NB4 (cell line): Measurements from ENCODE around the gene KCNS1.

ENCODE experiments used
- DNase-seq: peaks from one replicate; pipeline ENCODE4 v3.0.0; 2010; ENCODE audit warnings: low read depth
- H3K4me3 ChIP-seq: one replicate; pipeline ENCODE4 v1.5.1; 2011; ENCODE audit warnings: mild to moderate bottlenecking, low read depth, low read length, moderate library complexity
- CTCF ChIP-seq: IDR thresholded peaks from one replicate; pipeline ENCODE4 v1.5.1; 2012; ENCODE audit warnings: low read depth, low read length
- MAX ChIP-seq: IDR thresholded peaks from 2 replicates; pipeline ENCODE4 v1.6.1; 2011; ENCODE audit warnings: low read depth, low read length
- MYC ChIP-seq: IDR thresholded peaks from 2 replicates; pipeline ENCODE4 v1.6.1; 2011; ENCODE audit warnings: low read depth, low read length
- POLR2A ChIP-seq: IDR thresholded peaks from 2 replicates; pipeline ENCODE4 v1.6.1; 2011; ENCODE audit warnings: mild to moderate bottlenecking; ENCODE audit not compliant: insufficient read length; ENCODE audit errors: extremely low read depth

The KCNS1 gene

GRCh38 chr20:45091366-45091765, 9.6 kb downstream of the KCNS1 start:
- TF ChIP-seq MAX (no peak), POLR2A (no peak), CTCF (no peak), MYC (no peak)
- DNase-seq: no peak
- H3K4me3 ChIP-seq: no peak overlapping the region

- no peak for TF ChIP-seq MYC
- TF ChIP-seq MAX: no peak
- TF ChIP-seq POLR2A: no peak
- TF ChIP-seq CTCF: no peak
- H3K4me3 ChIP-seq: no peak overlapping the region
- DNase-seq: no peak
Observed at GRCh38 chr20:45090481-45090880, 10.4 kb downstream of the KCNS1 start.

GRCh38 chr20:45088247-45088646, 12.7 kb downstream of the KCNS1 start:
- no peak for TF ChIP-seq CTCF
- TF ChIP-seq MYC: no peak
- no peak for TF ChIP-seq POLR2A
- no peak for DNase-seq
- H3K4me3 ChIP-seq: no peak overlapping the region

- TF ChIP-seq MAX (no peak), POLR2A (no peak), MYC (no peak), CTCF (no peak)
- no peak for DNase-seq
- no peak overlapping the region for H3K4me3 ChIP-seq
Observed at GRCh38 chr20:45087814-45088213, 13.1 kb downstream of the KCNS1 start.

DNA sequence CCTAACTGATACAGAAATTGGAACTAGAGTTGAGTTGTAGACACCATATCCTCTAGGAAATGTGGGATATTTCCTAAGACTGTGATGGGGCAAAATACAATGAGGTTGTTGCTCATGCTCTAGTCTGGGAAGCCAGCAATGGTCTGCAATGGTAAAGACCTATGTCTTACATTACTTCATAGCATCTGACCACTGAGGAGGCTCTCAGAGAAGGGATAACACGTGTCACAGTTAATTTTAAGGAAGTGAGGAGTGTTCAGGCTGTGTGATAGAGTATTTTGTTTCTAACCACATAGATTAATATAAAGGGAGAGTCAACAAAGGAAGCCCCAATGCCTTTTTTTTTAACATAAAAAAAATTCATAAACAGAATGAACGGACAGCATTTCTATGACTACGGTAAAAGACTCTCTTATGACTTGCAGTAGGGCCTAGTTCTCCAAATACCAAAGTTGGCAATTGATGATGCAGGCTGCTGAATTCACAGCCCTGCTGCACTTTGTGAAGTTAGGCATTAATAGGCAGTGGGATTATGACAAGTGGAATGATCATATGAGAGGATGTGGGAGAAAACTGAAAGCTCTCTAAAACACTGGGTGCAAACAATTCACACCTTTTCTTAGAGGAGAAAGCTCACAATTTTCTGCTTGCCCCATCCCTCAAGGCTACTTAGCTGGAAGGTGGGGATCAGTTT, 13.7 kb downstream of the KCNS1 start:
- TF ChIP-seq POLR2A (no peak), MAX (peak; percentile 86)
- H3K4me3 ChIP-seq: no peak overlapping the region
- peak; percentile 28 for DNase-seq

DNA sequence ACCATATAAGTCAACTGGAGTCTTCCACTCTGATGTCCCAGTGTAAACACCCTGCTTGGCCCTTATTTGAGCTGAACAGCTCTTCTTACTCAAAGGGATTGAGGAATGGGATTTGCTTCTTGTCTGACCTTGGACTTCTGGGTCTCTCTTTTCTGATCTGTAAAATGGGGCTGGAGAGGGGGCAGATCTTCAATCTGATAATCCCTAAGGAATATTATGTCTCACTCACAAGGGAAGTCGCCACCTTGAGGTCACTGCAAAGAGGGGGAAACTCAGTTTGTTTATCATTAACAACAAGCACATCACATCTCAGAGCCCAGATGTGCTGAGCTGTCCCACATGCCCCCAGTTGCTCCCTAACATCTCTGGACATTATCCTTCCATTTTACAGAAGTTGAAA, 15.1 kb downstream of the KCNS1 start:
- DNase-seq: no peak
- TF ChIP-seq MYC (no peak), POLR2A (no peak), MAX (no peak), CTCF (no peak)
- H3K4me3 ChIP-seq: no peak overlapping the region
